GM21576 (cell line): ENCODE measurements around the gene SHISA4.
"Not testable (repeated sequence)": the region's sequence is repeated elsewhere in the genome, so short reads cannot be mapped to it uniquely, and the experiment has no call there.

Experiments
- ATAC-seq: cut with Tn5 transposase; IDR thresholded peaks from one replicate; pipeline ENCODE4 v1.9.1; 2021; ENCODE audit warnings: mild to moderate bottlenecking, moderate library complexity; ENCODE audit not compliant: unreplicated experiment

Gene SHISA4

GRCh38 chr1:201888282-201889089 lies at the start of gene SHISA4:
Gene SHISA4, plus strand, starts transcription at chr1:201888898. Its CDS starts 97 bp downstream, at chr1:201888995.
- no peak for ATAC-seq

- not testable (repeated sequence) for ATAC-seq
Observed at GRCh38 chr1:201839089-201839488, 49.6 kb upstream of the SHISA4 start.

GRCh38 chr1:201840055-201840454 lies 48.6 kb upstream of the SHISA4 start:
- no peak for ATAC-seq

- no peak for ATAC-seq
Observed at GRCh38 chr1:201840490-201840889, 48.2 kb upstream of the SHISA4 start.

GRCh38 chr1:201841265-201841912 lies 47.3 kb upstream of the SHISA4 start:
- ATAC-seq: no peak

- no peak for ATAC-seq
Observed at GRCh38 chr1:201842472-201843027, 46.1 kb upstream of the SHISA4 start.

GRCh38 chr1:201845331-201846083 lies 43.2 kb upstream of the SHISA4 start:
- no peak for ATAC-seq

- no peak for ATAC-seq
Observed at GRCh38 chr1:201847150-201847549, 41.5 kb upstream of the SHISA4 start.

GRCh38 chr1:201848230-201848629 lies 40.5 kb upstream of the SHISA4 start:
- no peak for ATAC-seq

GRCh38 chr1:201849372-201850052 lies 39.2 kb upstream of the SHISA4 start:
- no peak for ATAC-seq

GRCh38 chr1:201850053-201850397 lies 38.7 kb upstream of the SHISA4 start:
- ATAC-seq: no peak

- ATAC-seq: no peak
Observed at GRCh38 chr1:201851949-201852348, 36.7 kb upstream of the SHISA4 start.

- ATAC-seq: not testable (repeated sequence)
Observed at GRCh38 chr1:201856722-201857121, 32.0 kb upstream of the SHISA4 start.

- ATAC-seq: no peak
Observed at GRCh38 chr1:201859424-201859823, 29.3 kb upstream of the SHISA4 start.

GRCh38 chr1:201861448-201861847 lies 27.2 kb upstream of the SHISA4 start:
- ATAC-seq: no peak

GRCh38 chr1:201870397-201870796 lies 18.3 kb upstream of the SHISA4 start:
- ATAC-seq: no peak

GRCh38 chr1:201874672-201875071 lies 14.0 kb upstream of the SHISA4 start:
- ATAC-seq: no peak

- no peak for ATAC-seq
Observed at GRCh38 chr1:201876148-201876818, 12.4 kb upstream of the SHISA4 start.

GRCh38 chr1:201877877-201878401 lies 10.8 kb upstream of the SHISA4 start:
- ATAC-seq: no peak
